CD4-positive, alpha-beta T cell treated with Interleukin-10 for 1 hour (primary cell): ENCODE measurements around the gene FAM174B.

Experiments used
- DNase-seq: peaks from one replicate; pipeline ENCODE4 v3.0.0-alpha.2; 2020

FAM174B gene

GRCh38 chr15:92599394-92599970 lies 56.1 kb downstream of the FAM174B start:
- no peak for DNase-seq

- DNase-seq, result no peak
Observed at GRCh38 chr15:92597548-92597947, 58.0 kb downstream of the FAM174B start.

GRCh38 chr15:92596623-92597022 lies 59.0 kb downstream of the FAM174B start:
- DNase-seq, result no peak

- no peak for DNase-seq
Observed at GRCh38 chr15:92595506-92596381, 59.8 kb downstream of the FAM174B start.

GRCh38 chr15:92591275-92591674 lies 64.3 kb downstream of the FAM174B start:
- no peak for DNase-seq

- no peak for DNase-seq
Observed at GRCh38 chr15:92586966-92587365, 68.6 kb downstream of the FAM174B start.

- DNase-seq, result no peak
Observed at GRCh38 chr15:92586383-92586942, 69.1 kb downstream of the FAM174B start.

- DNase-seq, result no peak
Observed at GRCh38 chr15:92584105-92584504, 71.5 kb downstream of the FAM174B start.

- DNase-seq, result no peak
Observed at GRCh38 chr15:92583096-92584034, 72.2 kb downstream of the FAM174B start.

GRCh38 chr15:92582206-92582605 lies 73.4 kb downstream of the FAM174B start:
- no peak for DNase-seq

GRCh38 chr15:92580933-92581445 lies 74.6 kb downstream of the FAM174B start:
- no peak for DNase-seq

GRCh38 chr15:92580521-92580920 lies 75.1 kb downstream of the FAM174B start:
- DNase-seq, result no peak

GRCh38 chr15:92579931-92580470 lies 75.6 kb downstream of the FAM174B start:
- no peak for DNase-seq

- no peak for DNase-seq
Observed at GRCh38 chr15:92579486-92579885, 76.1 kb downstream of the FAM174B start.

GRCh38 chr15:92578096-92578835 lies 77.3 kb downstream of the FAM174B start:
- DNase-seq, result no peak

- no peak for DNase-seq
Observed at GRCh38 chr15:92576597-92577200, 78.9 kb downstream of the FAM174B start.

- no peak for DNase-seq
Observed at GRCh38 chr15:92574566-92574965, 81.0 kb downstream of the FAM174B start.

GRCh38 chr15:92574161-92574560 lies 81.4 kb downstream of the FAM174B start:
- DNase-seq, result no peak

- DNase-seq, result no peak
Observed at GRCh38 chr15:92571824-92572223, 83.8 kb downstream of the FAM174B start.

- DNase-seq, result no peak
Observed at GRCh38 chr15:92570391-92570790, 85.2 kb downstream of the FAM174B start.

GRCh38 chr15:92569778-92570177 lies 85.8 kb downstream of the FAM174B start:
- DNase-seq, result no peak
